GM12891 (cell line): Measurements from ENCODE around the gene MUC5AC.

Experiments
- PAX5 ChIP-seq: IDR thresholded peaks from 2 replicates; pipeline ENCODE4 v1.6.1; 2011; ENCODE audit warnings: low read length, moderate library complexity, mild to moderate bottlenecking; ENCODE audit not compliant: insufficient read depth, severe bottlenecking
- POLR2A ChIP-seq: IDR thresholded peaks from 2 replicates; pipeline ENCODE4 v1.6.1; 2011; ENCODE audit warnings: low read depth, low read length, control low read depth
- POLR2AphosphoS5 ChIP-seq: IDR thresholded peaks from 2 replicates; pipeline ENCODE4 v1.6.1; 2011; ENCODE audit warnings: low read depth, low read length, control low read depth
- POU2F2 ChIP-seq: IDR thresholded peaks from 2 replicates; pipeline ENCODE4 v1.6.1; 2011; ENCODE audit warnings: low read depth, mild to moderate bottlenecking, control low read depth, low read length, moderate library complexity
- SPI1 ChIP-seq: IDR thresholded peaks from 2 replicates; pipeline ENCODE4 v1.6.1; 2011; ENCODE audit warnings: low read depth, low read length, control low read depth
- TAF1 ChIP-seq: IDR thresholded peaks from 2 replicates; pipeline ENCODE4 v1.6.1; 2011; ENCODE audit warnings: low read depth, low read length, control low read depth

DNA sequence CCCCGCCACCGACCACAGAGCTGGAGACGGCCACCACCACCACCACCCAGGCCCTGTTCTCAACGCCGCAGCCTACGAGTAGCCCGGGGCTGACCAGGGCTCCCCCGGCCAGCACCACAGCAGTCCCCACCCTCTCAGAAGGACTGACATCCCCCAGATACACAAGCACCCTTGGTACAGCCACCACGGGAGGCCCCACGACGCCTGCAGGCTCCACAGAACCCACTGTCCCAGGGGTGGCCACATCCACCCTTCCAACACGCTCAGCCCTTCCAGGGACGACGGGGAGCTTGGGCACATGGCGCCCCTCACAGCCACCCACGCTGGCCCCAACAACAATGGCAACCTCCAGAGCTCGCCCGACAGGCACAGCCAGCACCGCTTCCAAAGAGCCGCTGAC lies 84.0 kb downstream of the MUC5AC start:
- TF ChIP-seq POLR2A (no peak), POLR2AphosphoS5 (no peak), TAF1 (no peak), SPI1 (no peak), PAX5 (no peak), POU2F2 (no peak)
